Smooth muscle cell (in vitro differentiated cells): ENCODE results near the gene ZDHHC4. TPM values are rescaled to one million over a fixed set of nuclear protein-coding genes. Genes with fewer than 3 reads are reported as not detected.
A peak's percentile ranks its signal among the peaks of the same experiment; 100 is the strongest.

Experiments
- DNase-seq: peaks from one replicate; lab custom pipeline; 2025; ENCODE audit not compliant: unreplicated experiment; lab: John Stamatoyannopoulos, UW
- H2AFZ ChIP-seq: fragments of 200-600 bp; sonication (generic); 2 replicates; pipeline ENCODE4 v1.6.0; 2016; ENCODE audit warnings: antibody characterized with exemption, low read depth, mild to moderate bottlenecking
- H3F3A ChIP-seq: fragments of 200-600 bp; sonication (generic); 2 replicates; pipeline ENCODE4 v1.6.0; 2017; ENCODE audit warnings: antibody characterized with exemption, low read depth
- H3K27ac ChIP-seq: fragments of 200-600 bp; sonication (generic); 2 replicates; pipeline ENCODE4 v1.5.1; 2016; ENCODE audit warnings: low read depth, mild to moderate bottlenecking
- H3K27me3 ChIP-seq: fragments of 200-600 bp; sonication (generic); 2 replicates; pipeline ENCODE4 v1.6.1; 2016; ENCODE audit warnings: low read depth, mild to moderate bottlenecking
- H3K36me3 ChIP-seq: fragments of 200-600 bp; sonication (generic); 2 replicates; pipeline ENCODE4 v1.5.1; 2016; ENCODE audit warnings: low read depth
- H3K4me1 ChIP-seq: fragments of 200-600 bp; sonication (generic); 2 replicates; pipeline ENCODE4 v1.5.1; 2016; ENCODE audit warnings: low read depth
- H3K4me2 ChIP-seq: fragments of 200-600 bp; sonication (generic); 2 replicates; pipeline ENCODE4 v1.6.0; 2016; ENCODE audit warnings: mild to moderate bottlenecking
- H3K4me3 ChIP-seq: fragments of 200-600 bp; sonication (generic); 2 replicates; pipeline ENCODE4 v1.5.1; 2016; ENCODE audit warnings: mild to moderate bottlenecking
- H3K79me2 ChIP-seq: fragments of 200-600 bp; sonication (generic); 2 replicates; pipeline ENCODE4 v1.6.0; 2016; ENCODE audit warnings: low read depth, mild to moderate bottlenecking
- H3K9ac ChIP-seq: fragments of 200-600 bp; sonication (generic); 2 replicates; pipeline ENCODE4 v1.6.0; 2016; ENCODE audit warnings: low read depth
- H3K9me3 ChIP-seq: fragments of 200-600 bp; sonication (generic); replicated peaks from 2 replicates; pipeline ENCODE4 v1.5.1; 2016; ENCODE audit warnings: low read depth
- H4K20me1 ChIP-seq: fragments of 200-600 bp; sonication (generic); 2 replicates; pipeline ENCODE4 v1.6.0; 2016; ENCODE audit warnings: low read depth
- CTCF ChIP-seq: fragments of 200-600 bp; sonication (generic); IDR thresholded peaks from 2 replicates; pipeline ENCODE4 v1.5.1; 2017; ENCODE audit warnings: borderline replicate concordance, mild to moderate bottlenecking, antibody characterized with exemption; ENCODE audit not compliant: insufficient read depth, poor library complexity, severe bottlenecking
- WGBS: methylation state at CpG from one replicate; pipeline ENCODE4 v1.1.7; 2016; ENCODE audit warnings: low lambda C conversion rate; 5-methylcytosine and 5-hydroxymethylcytosine counted together
- polyA plus RNA-seq: library from polyadenylated mRNA; unstranded; fragments of >200 nt; fragmentation: Nextera tagmentation; extraction: Ambion mirVana; gene quantifications from 2 replicates; pipeline ENCODE4 v1.2.1, GENCODE V29; 2016
- total RNA-seq: library from RNA; depleted of rRNA; stranded (reverse); fragments of >200 nt; gene quantifications from 2 replicates; pipeline ENCODE4 v1.2.3, GENCODE V29; 2014

ZDHHC4 gene
- total and polyA plus RNA-seq, 2 experiments from 2014 or later, result 55.8 to 86.8 TPM

- no peak overlapping the region for H3K4me2 ChIP-seq
- no peaks in the 10 kb centered on the region for H3F3A ChIP-seq
- DNase-seq, result no peak
- no peak overlapping the region for H3K27ac ChIP-seq
- WGBS, result 53% methylated on average over 6 of the region's 6 CpGs
- H3K9me3 ChIP-seq, result no peaks in the 10 kb centered on the region
- peak; percentile 29 for TF ChIP-seq CTCF
- H3K79me2 ChIP-seq, result no peaks in the 10 kb centered on the region
- H3K4me3 ChIP-seq, result no peak overlapping the region
- no peak overlapping the region for H3K9ac ChIP-seq
- H3K36me3 ChIP-seq, result no peaks in the 10 kb centered on the region
- H4K20me1 ChIP-seq, result no peaks in the 10 kb centered on the region
- H3K4me1 ChIP-seq, result no peaks in the 10 kb centered on the region
- no peak overlapping the region for H2AFZ ChIP-seq
- H3K27me3 ChIP-seq, result no peaks in the 10 kb centered on the region
Measured at GRCh38 chr7:6558837-6559236, 18.4 kb upstream of the ZDHHC4 start.

GRCh38 chr7:6559896-6560295, 17.4 kb upstream of the ZDHHC4 start:
- Histone ChIP-seq H3K79me2 (no peaks in the 10 kb centered on the region), H3K4me2 (no peak overlapping the region), H3K4me3 (no peak overlapping the region), H2AFZ (no peak overlapping the region), H3K27ac (no peak overlapping the region), H3K4me1 (no peaks in the 10 kb centered on the region), H3K36me3 (no peaks in the 10 kb centered on the region), H3K27me3 (no peaks in the 10 kb centered on the region), H3K9me3 (no peaks in the 10 kb centered on the region), H3F3A (no peaks in the 10 kb centered on the region), H3K9ac (no peak overlapping the region), H4K20me1 (no peaks in the 10 kb centered on the region)
- DNase-seq, result no peak
- no peak for TF ChIP-seq CTCF
- 57% methylated on average over 3 of the region's 3 CpGs for WGBS

GRCh38 chr7:6562106-6562505, 15.1 kb upstream of the ZDHHC4 start:
- no peak overlapping the region for H3K27ac ChIP-seq
- no peak for DNase-seq
- 100% methylated on average over 1 of the region's 1 CpG for WGBS
- no peak overlapping the region for H3K4me2 ChIP-seq
- H4K20me1 ChIP-seq, result no peaks in the 10 kb centered on the region
- H3K4me1 ChIP-seq, result no peaks in the 10 kb centered on the region
- no peaks in the 10 kb centered on the region for H3F3A ChIP-seq
- no peaks in the 10 kb centered on the region for H3K27me3 ChIP-seq
- H3K9ac ChIP-seq, result no peak overlapping the region
- H3K36me3 ChIP-seq, result no peaks in the 10 kb centered on the region
- H3K9me3 ChIP-seq, result no peaks in the 10 kb centered on the region
- no peaks in the 10 kb centered on the region for H3K79me2 ChIP-seq
- H2AFZ ChIP-seq, result no peak overlapping the region
- no peak overlapping the region for H3K4me3 ChIP-seq
- no peak for TF ChIP-seq CTCF

- no peaks in the 10 kb centered on the region for H3K9me3 ChIP-seq
- no peaks in the 10 kb centered on the region for H3F3A ChIP-seq
- DNase-seq, result no peak
- no peak overlapping the region for H2AFZ ChIP-seq
- no peaks in the 10 kb centered on the region for H3K4me1 ChIP-seq
- no peak overlapping the region for H3K9ac ChIP-seq
- no peaks in the 10 kb centered on the region for H3K36me3 ChIP-seq
- H4K20me1 ChIP-seq, result no peaks in the 10 kb centered on the region
- no peaks in the 10 kb centered on the region for H3K27me3 ChIP-seq
- no peak overlapping the region for H3K4me3 ChIP-seq
- no peak overlapping the region for H3K27ac ChIP-seq
- no peaks in the 10 kb centered on the region for H3K79me2 ChIP-seq
- H3K4me2 ChIP-seq, result no peak overlapping the region
- WGBS, result 94% methylated on average over 12 of the region's 12 CpGs
- no peak for TF ChIP-seq CTCF
Measured at GRCh38 chr7:6563936-6564770, 13.1 kb upstream of the ZDHHC4 start.
